ENCODE measurements around the gene MPC1.

DNA sequence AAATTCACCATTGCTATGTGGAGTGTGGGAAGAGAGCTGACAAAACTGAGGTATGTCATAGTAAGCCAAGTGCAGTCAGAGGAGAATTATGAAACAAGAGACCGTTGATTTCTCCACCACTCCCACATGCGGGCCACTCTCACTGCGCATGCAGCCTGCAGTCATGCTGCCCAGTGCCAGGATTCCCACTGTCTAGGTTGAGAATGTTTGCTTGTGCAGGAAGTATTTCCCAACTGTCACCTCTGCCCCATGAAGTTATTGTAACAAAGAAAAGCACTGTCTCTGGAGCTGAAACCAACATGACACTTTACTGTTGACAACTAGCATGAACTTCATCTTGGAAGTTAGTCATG lies 21.7 kb downstream of the MPC1 start:
- TF ChIP-seq CTCF (IDR thresholded peaks at IDR 0.05) (no peak), ZFX (IDR thresholded peaks at IDR 0.05; ENCODE audit: borderline replicate concordance) (no peak)
